GM12872 (cell line): Measurements from ENCODE around the gene DMRTC2.

ENCODE experiments used
- CTCF ChIP-seq: IDR thresholded peaks from 3 replicates; pipeline ENCODE4 v1.5.1; 2011; ENCODE audit warnings: low read depth, mild to moderate bottlenecking, low read length, moderate library complexity; ENCODE audit not compliant: insufficient read depth

The DMRTC2 gene

GRCh38 chr19:41859213-41859617, 14.4 kb downstream of the DMRTC2 start:
- TF ChIP-seq CTCF = no peak; the same call in 2 of the 3 replicates

GRCh38 chr19:41859618-41860418, 15.0 kb downstream of the DMRTC2 start, which contains the start of gene RPS19:
TSS of gene RPS19 (plus strand) at chr19:41860255. CDS start at chr19:41860775, 520 bp downstream.
- peak; percentile 63 for TF ChIP-seq CTCF

- no peak for TF ChIP-seq CTCF
These were observed 15.7 kb downstream of the DMRTC2 start for GRCh38 chr19:41860419-41861115.

GRCh38 chr19:41861116-41861768, 16.4 kb downstream of the DMRTC2 start:
- TF ChIP-seq CTCF = no peak

GRCh38 chr19:41861846-41862245, 17.0 kb downstream of the DMRTC2 start:
- TF ChIP-seq CTCF = no peak

- TF ChIP-seq CTCF = no peak
These were observed 17.7 kb downstream of the DMRTC2 start for GRCh38 chr19:41862445-41862986.

- no peak for TF ChIP-seq CTCF
These were observed 18.5 kb downstream of the DMRTC2 start for GRCh38 chr19:41863209-41863931.
